Hepatocyte (in vitro differentiated cells): ENCODE results near the gene TBXAS1.

ENCODE experiments used
- EZH2 ChIP-seq: fragments of 200-600 bp; sonication (generic); IDR thresholded peaks from 2 replicates; pipeline ENCODE4 v1.6.1; 2016; ENCODE audit warnings: antibody characterized with exemption, mild to moderate bottlenecking, borderline replicate concordance
- EZH2phosphoT487 ChIP-seq: fragments of 200-600 bp; sonication (generic); IDR thresholded peaks from one replicate; pipeline ENCODE4 v1.6.1; 2018; ENCODE audit warnings: antibody characterized with exemption, mild to moderate bottlenecking, low read depth, moderate library complexity; ENCODE audit not compliant: unreplicated experiment, severe bottlenecking

- TF ChIP-seq EZH2, result no peak
- no peak for TF ChIP-seq EZH2phosphoT487
These were observed 13.5 kb downstream of the TBXAS1 start for GRCh38 chr7:139842401-139843210.
